Kidney (tissue), 14 donors: ENCODE results near the gene BUD31. TPM values are rescaled to one million over a fixed set of nuclear protein-coding genes. Genes with fewer than 3 reads are reported as not detected.

Experiments
- DNase-seq, 5 donors: peaks; one replicate each; pipeline ENCODE4 v3.0.0-alpha.2; 2013 to 2020
- FAIRE-seq: peaks from 2 replicates; lab custom pipeline; 2012; peaks lifted over from hg19 to GRCh38; lab: Jason Lieb, UNC
- H3K27ac ChIP-seq, 2 donors: one replicate each; pipeline ENCODE4 v1.7.0; 2013; ENCODE audit warnings: low read depth in 2 of 2, low read length in 2 of 2, inconsistent platforms in 1 of 2
- H3K27me3 ChIP-seq: one replicate; pipeline ENCODE4 v1.7.1; 2013; ENCODE audit warnings: low read length, inconsistent platforms; ENCODE audit not compliant: control insufficient read depth, insufficient read depth
- H3K36me3 ChIP-seq, 3 donors: one replicate each; pipeline versions ENCODE4 v1.7.0 to v1.7.1; 2013; ENCODE audit warnings: low read length in 3 of 3, control low read depth in 1 of 3, inconsistent platforms in 1 of 3; ENCODE audit not compliant: insufficient read depth in 3 of 3, control insufficient read depth in 2 of 3
- H3K4me1 ChIP-seq, 3 donors: one replicate each; pipeline versions ENCODE4 v1.7.0 to v1.7.1; 2013; ENCODE audit warnings: low read length in 3 of 3, inconsistent platforms in 1 of 3, low read depth in 1 of 3; ENCODE audit not compliant: control insufficient read depth in 2 of 3, insufficient read depth in 2 of 3
- H3K4me3 ChIP-seq, 3 donors: one replicate each; pipeline versions ENCODE4 v1.7.0 to v1.8.1; 2013; ENCODE audit warnings: low read length in 3 of 3, control low read depth in 1 of 3, inconsistent platforms in 1 of 3
- H3K9ac ChIP-seq, 3 donors: one replicate each; pipeline versions ENCODE4 v1.7.0 to v1.7.1; 2013; ENCODE audit warnings: low read length in 3 of 3, control low read depth in 1 of 3, inconsistent platforms in 1 of 3
- H3K9me3 ChIP-seq, 3 donors: one replicate each; pipeline versions ENCODE4 v1.7.0 to v1.7.1; 2013; ENCODE audit warnings: low read length in 3 of 3, control low read depth in 1 of 3, inconsistent platforms in 1 of 3; ENCODE audit not compliant: control insufficient read depth in 2 of 3, insufficient read depth in 1 of 3
- intact Hi-C: fragments of 100-400 bp; cut with DNase I; formaldehyde crosslinking; loops from one replicate; pipeline ENCODE4 v1.11.1; 2022
- polyA plus RNA-seq: library from polyadenylated mRNA; stranded (reverse); fragments of 350-450 nt; fragmentation: Illumina TruSeq; extraction: RNeasy Lipid Tissue Mini Kit (QIAGEN cat#74804); gene quantifications from one replicate; pipeline ENCODE4 v1.2.3, GENCODE V29; 2014; ENCODE audit warnings: low read depth, low replicate concordance; ENCODE audit not compliant: insufficient read depth
- total RNA-seq: library from RNA; stranded (reverse); fragmentation: NEBNext Ultra II Directional; extraction: Animal tissue kit (Norgen Biotek cat#: 25700); gene quantifications from one replicate; pipeline ENCODE4 v1.2.1, GENCODE V29; 2021
- TF ChIP-seq, protein P1 (sequence below): IDR thresholded peaks from 3 replicates; pipeline ENCODE4 v1.5.1; 2012; ENCODE audit warnings: mild to moderate bottlenecking, moderate library complexity, borderline replicate concordance; ENCODE audit not compliant: insufficient read depth; ENCODE audit errors: extremely low read depth
- donor health status: control.
- donor health status: control.
- donor health status: control.
- donor health status: control.
- donor health status: control.
- donor health status: DM: yes; HTN: yes; CAD: no.
- donor health status: Normal renal cell carcinoma (clear cell type).

BUD31 gene
- total and polyA plus RNA-seq, 2 donors from 2014 or later, result 79.0 to 141 TPM

- intact Hi-C loops, result no loop called here
- Histone ChIP-seq H3K36me3 (peaks cover 0 to 17% (median 9%) of the 10 kb centered on the region in 3 donors), H3K9ac (peak overlapping the region in 2 of 3 donors; percentile 67 to 71), H3K4me3 (peak overlapping the region; percentile 73 to 87 (median 75)), H3K27me3 (no peaks in the 10 kb centered on the region), H3K27ac (peak overlapping the region; percentile 16 to 67), H3K9me3 (no peaks in the 10 kb centered on the region), H3K4me1 (peaks cover 0 to 6% (median 0%) of the 10 kb centered on the region in 3 donors)
- TF ChIP-seq, protein P1, sequence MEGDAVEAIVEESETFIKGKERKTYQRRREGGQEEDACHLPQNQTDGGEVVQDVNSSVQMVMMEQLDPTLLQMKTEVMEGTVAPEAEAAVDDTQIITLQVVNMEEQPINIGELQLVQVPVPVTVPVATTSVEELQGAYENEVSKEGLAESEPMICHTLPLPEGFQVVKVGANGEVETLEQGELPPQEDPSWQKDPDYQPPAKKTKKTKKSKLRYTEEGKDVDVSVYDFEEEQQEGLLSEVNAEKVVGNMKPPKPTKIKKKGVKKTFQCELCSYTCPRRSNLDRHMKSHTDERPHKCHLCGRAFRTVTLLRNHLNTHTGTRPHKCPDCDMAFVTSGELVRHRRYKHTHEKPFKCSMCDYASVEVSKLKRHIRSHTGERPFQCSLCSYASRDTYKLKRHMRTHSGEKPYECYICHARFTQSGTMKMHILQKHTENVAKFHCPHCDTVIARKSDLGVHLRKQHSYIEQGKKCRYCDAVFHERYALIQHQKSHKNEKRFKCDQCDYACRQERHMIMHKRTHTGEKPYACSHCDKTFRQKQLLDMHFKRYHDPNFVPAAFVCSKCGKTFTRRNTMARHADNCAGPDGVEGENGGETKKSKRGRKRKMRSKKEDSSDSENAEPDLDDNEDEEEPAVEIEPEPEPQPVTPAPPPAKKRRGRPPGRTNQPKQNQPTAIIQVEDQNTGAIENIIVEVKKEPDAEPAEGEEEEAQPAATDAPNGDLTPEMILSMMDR, result no peak
- no peak for FAIRE-seq
- peak; percentile 79 to 94 (median 87) for DNase-seq
Measured at GRCh38 chr7:99392659-99393354, 16.0 kb upstream of the BUD31 start.

- intact Hi-C loops, result no loop called here
- peak overlapping the region in 1 of 2 donors; percentile 67 for H3K27ac ChIP-seq
Measured at GRCh38 chr7:99393355-99394187, 15.2 kb upstream of the BUD31 start.

DNA sequence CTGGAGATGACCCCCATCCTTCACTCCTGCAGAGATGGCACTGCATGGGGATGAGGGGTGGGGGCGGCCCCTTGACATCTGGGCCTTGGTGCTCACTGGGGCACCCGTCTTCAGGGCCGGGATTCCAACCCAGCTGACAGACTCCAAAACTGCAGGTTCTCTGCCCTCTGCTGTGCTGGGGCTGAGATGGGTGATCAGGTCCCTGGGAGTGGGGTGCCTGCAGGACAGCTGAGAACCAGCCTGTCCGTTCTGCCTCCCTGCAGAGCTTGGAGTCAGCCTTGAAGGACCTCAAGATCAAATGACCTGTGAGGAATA, 14.6 kb upstream of the BUD31 start:
- intact Hi-C loops, result no loop called here
- no peak for FAIRE-seq
- TF ChIP-seq, protein P1, result no peak
- H3K27ac ChIP-seq, result no peak overlapping the region
- no peak for DNase-seq
- H3K27me3 ChIP-seq, result no peaks in the 10 kb centered on the region
- no peaks in the 10 kb centered on the region for H3K9me3 ChIP-seq
- H3K4me3 ChIP-seq, result no peak overlapping the region
- H3K4me1 ChIP-seq, result peaks cover 0 to 6% (median 0%) of the 10 kb centered on the region in 3 donors
- H3K9ac ChIP-seq, result no peak overlapping the region
- peaks cover 0 to 18% (median 14%) of the 10 kb centered on the region in 3 donors for H3K36me3 ChIP-seq

More at GRCh38 chr7:99393355-99394187, 15.2 kb upstream of the BUD31 start:
- H3K4me3 ChIP-seq, result peak overlapping the region; percentile 73 to 87 (median 75)
- H3K9ac ChIP-seq, result peak overlapping the region in 2 of 3 donors; percentile 67 to 71
- H3K4me1 ChIP-seq, result peaks cover 0 to 6% (median 0%) of the 10 kb centered on the region in 3 donors
- H3K36me3 ChIP-seq, result peaks cover 0 to 18% (median 9%) of the 10 kb centered on the region in 3 donors
- H3K9me3 ChIP-seq, result no peaks in the 10 kb centered on the region
- TF ChIP-seq, protein P1, result no peak
- FAIRE-seq (no peak), DNase-seq (peak; percentile 78 to 90 (median 85))
- no peaks in the 10 kb centered on the region for H3K27me3 ChIP-seq
